Effector memory CD8-positive, alpha-beta T cell (primary cell): ENCODE results near the gene REV3L.
"Not testable (repeated sequence)": the region's sequence is repeated elsewhere in the genome, so short reads cannot be mapped to it uniquely, and the experiment has no call there.

ENCODE experiments used
- ATAC-seq: fragments of 150-1000 bp; cut with Tn5 transposase; replicated peaks from 2 replicates; pipeline ENCODE4 v1.10.0; 2021; ENCODE audit warnings: mild to moderate bottlenecking, moderate library complexity
- DNase-seq, 3 experiments: peaks; one replicate each; pipeline ENCODE4 v3.0.0; 2021
- H3K27ac Mint-ChIP-seq, 2 donors: one replicate each; pipeline ENCODE4 v1.8.0; 2022; ENCODE audit warnings: mild to moderate bottlenecking in 2 of 2, mixed read lengths in 2 of 2, moderate library complexity in 2 of 2
- H3K27me3 Mint-ChIP-seq, 2 donors: one replicate each; pipeline ENCODE4 v1.8.0; 2022; ENCODE audit warnings: mixed read lengths in 2 of 2
- H3K36me3 Mint-ChIP-seq: one replicate; pipeline ENCODE4 v1.8.0; 2022; ENCODE audit warnings: mild to moderate bottlenecking, moderate library complexity, mixed read lengths; ENCODE audit not compliant: insufficient read depth
- H3K4me1 Mint-ChIP-seq, 2 donors: one replicate each; pipeline ENCODE4 v1.8.0; 2022; ENCODE audit warnings: low read depth in 2 of 2, mixed read lengths in 2 of 2
- H3K4me3 Mint-ChIP-seq, 2 donors: one replicate each; pipeline ENCODE4 v1.8.0; 2022; ENCODE audit warnings: mild to moderate bottlenecking in 2 of 2, mixed read lengths in 2 of 2, moderate library complexity in 2 of 2
- H3K9me3 Mint-ChIP-seq, 2 donors: one replicate each; pipeline ENCODE4 v1.8.0; 2022; ENCODE audit warnings: mixed read lengths in 2 of 2

REV3L gene

GRCh38 chr6:111514531-111514930 is 31.5 kb upstream of the REV3L start:
- not testable (repeated sequence) for H3K4me3 Mint-ChIP-seq, H3K4me1 Mint-ChIP-seq, H3K36me3 Mint-ChIP-seq, ATAC-seq, H3K27me3 Mint-ChIP-seq, H3K27ac Mint-ChIP-seq, H3K9me3 Mint-ChIP-seq, DNase-seq

DNA sequence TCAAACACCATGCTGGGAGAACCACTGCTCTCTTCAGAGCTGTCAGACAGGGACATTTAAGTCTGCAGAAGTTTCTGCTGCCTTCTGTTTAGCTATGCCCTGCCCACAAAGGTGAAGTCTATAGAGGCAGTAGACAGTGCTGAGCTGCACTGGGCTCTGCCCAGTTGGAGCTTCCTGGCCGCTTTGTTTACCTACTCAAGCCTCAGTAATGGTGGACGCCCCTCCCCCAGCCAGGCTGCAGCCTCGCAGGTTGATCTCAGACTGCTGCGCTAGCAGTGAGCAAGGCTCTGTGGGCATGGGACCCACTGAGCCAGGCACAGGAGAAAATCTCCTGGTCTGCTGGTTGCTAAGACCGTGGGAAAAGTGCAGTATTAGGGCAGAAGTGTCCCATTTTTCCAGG is 24.2 kb upstream of the REV3L start:
- H3K9me3 Mint-ChIP-seq, H3K4me1 Mint-ChIP-seq, DNase-seq, ATAC-seq, H3K36me3 Mint-ChIP-seq, H3K4me3 Mint-ChIP-seq, H3K27ac Mint-ChIP-seq, H3K27me3 Mint-ChIP-seq: not testable (repeated sequence)

DNA sequence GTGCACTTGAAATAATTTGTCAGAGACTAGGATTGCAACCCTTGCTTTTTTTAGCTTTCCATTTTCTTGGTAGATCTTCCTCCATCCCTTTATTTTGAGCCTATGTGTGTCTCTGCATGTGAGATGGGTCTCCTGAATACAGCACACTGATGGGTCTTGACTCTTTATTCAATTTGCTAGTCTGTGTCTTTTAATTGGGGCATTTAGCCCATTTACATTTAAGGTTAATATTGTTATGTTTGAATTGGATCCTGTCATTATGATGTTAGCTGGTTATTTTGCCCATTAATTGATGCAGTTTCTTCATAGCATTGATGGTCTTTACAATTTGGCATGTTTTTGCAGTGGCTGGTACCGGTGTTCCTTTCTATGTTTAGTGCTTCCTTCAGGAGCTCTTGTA is 22.5 kb upstream of the REV3L start:
- H3K27me3 Mint-ChIP-seq, H3K36me3 Mint-ChIP-seq, H3K4me3 Mint-ChIP-seq, DNase-seq, H3K4me1 Mint-ChIP-seq, H3K9me3 Mint-ChIP-seq, ATAC-seq, H3K27ac Mint-ChIP-seq: not testable (repeated sequence)

- H3K9me3 Mint-ChIP-seq: no peaks in the 10 kb centered on the region
- ATAC-seq: no peak
Observed at GRCh38 chr6:111503660-111504059, 20.6 kb upstream of the REV3L start.

DNA sequence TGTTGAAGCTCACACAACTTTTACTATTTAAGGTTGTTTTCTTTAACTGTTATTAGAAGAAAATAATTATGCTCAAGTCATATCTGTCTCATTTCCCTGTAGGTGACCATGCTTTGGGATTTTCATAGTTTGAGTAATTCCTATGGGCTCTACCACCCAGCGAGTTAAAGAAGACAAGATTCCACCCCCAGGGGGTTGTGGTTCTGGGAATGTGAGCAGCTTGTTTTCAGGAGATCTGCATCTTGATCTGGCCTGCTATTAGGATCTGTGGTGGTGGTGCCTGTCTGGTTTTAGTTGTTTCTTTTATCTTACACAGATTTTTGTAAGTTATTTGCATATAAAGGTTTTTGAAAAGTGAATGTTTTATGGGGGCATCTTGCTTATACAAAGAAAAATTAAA is 20.2 kb upstream of the REV3L start:
- Mint-ChIP-seq H3K36me3 (no peaks in the 10 kb centered on the region), H3K4me3 (no peak overlapping the region), H3K4me1 (peaks cover 6% of the 10 kb centered on the region in 2 donors), H3K9me3 (no peaks in the 10 kb centered on the region), H3K27me3 (no peaks in the 10 kb centered on the region), H3K27ac (no peak overlapping the region)
- DNase-seq: no peak
- ATAC-seq: no peak

More at GRCh38 chr6:111503660-111504059, 20.6 kb upstream of the REV3L start:
- no peaks in the 10 kb centered on the region for H3K36me3 Mint-ChIP-seq
- no peaks in the 10 kb centered on the region for H3K27me3 Mint-ChIP-seq
- no peak for DNase-seq
- no peak overlapping the region for H3K4me3 Mint-ChIP-seq
- no peak overlapping the region for H3K27ac Mint-ChIP-seq
- peaks cover 6% of the 10 kb centered on the region in 2 donors for H3K4me1 Mint-ChIP-seq

- ATAC-seq (no peak), DNase-seq (no peak)
- Mint-ChIP-seq H3K36me3 (no peaks in the 10 kb centered on the region), H3K27ac (no peak overlapping the region), H3K4me3 (no peak overlapping the region), H3K9me3 (no peaks in the 10 kb centered on the region), H3K27me3 (no peaks in the 10 kb centered on the region), H3K4me1 (peaks cover 6% of the 10 kb centered on the region in 2 donors)
Observed at GRCh38 chr6:111502154-111502553, 19.1 kb upstream of the REV3L start.

GRCh38 chr6:111499269-111499793 is 16.3 kb upstream of the REV3L start:
- Mint-ChIP-seq H3K9me3 (no peaks in the 10 kb centered on the region), H3K36me3 (no peaks in the 10 kb centered on the region), H3K27ac (no peak overlapping the region), H3K4me1 (peaks cover 3% of the 10 kb centered on the region in 2 donors), H3K27me3 (no peaks in the 10 kb centered on the region), H3K4me3 (no peak overlapping the region)
- DNase-seq (no peak), ATAC-seq (no peak)

DNA sequence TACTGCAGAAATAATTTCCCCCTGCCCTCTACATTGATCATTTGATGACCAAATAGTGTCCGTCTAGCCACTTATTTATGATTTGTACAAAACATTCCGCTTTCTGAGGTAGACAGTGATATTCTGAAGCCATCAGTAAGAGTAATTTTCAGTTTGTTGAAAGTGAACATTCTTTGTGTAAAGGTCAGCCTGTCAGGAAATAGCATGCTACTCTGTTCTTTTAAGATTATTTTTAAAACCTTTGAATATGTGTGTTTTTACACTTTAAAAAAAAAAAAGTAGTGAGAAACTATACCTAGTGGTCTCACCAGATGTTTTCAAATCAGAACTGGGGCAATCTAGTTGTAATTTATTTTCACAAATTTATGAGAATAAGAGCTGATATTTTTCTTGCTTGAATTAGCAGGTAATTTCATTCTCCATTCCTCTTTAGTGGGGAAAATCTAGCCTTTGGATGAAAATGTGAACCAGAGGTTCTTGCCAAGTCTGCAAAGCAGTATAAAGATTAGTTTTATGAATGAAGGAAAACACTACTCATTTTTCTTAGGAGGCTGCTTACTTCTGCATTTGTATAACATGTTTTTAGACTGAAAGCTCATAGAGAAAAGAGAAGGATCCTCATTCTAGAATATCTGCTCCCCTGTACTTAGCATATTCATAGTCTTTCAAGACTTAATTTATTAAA is 12.1 kb upstream of the REV3L start:
- ATAC-seq: no peak
- Mint-ChIP-seq H3K27me3 (no peaks in the 10 kb centered on the region), H3K9me3 (no peaks in the 10 kb centered on the region), H3K27ac (no peak overlapping the region), H3K36me3 (no peaks in the 10 kb centered on the region), H3K4me1 (peaks cover 3% of the 10 kb centered on the region in 2 donors), H3K4me3 (no peak overlapping the region)
- no peak for DNase-seq

- no peak overlapping the region for H3K4me3 Mint-ChIP-seq
- DNase-seq: no peak
- no peak overlapping the region for H3K27ac Mint-ChIP-seq
- no peak for ATAC-seq
- no peaks in the 10 kb centered on the region for H3K27me3 Mint-ChIP-seq
- peaks cover 10 to 11% of the 10 kb centered on the region in 2 donors for H3K4me1 Mint-ChIP-seq
- H3K9me3 Mint-ChIP-seq: no peaks in the 10 kb centered on the region
- peaks cover 3% of the 10 kb centered on the region for H3K36me3 Mint-ChIP-seq
Observed at GRCh38 chr6:111492499-111492898, 9.5 kb upstream of the REV3L start.

- H3K27ac Mint-ChIP-seq: no peak overlapping the region
- DNase-seq: no peak
- H3K9me3 Mint-ChIP-seq: no peaks in the 10 kb centered on the region
- peaks cover 18 to 23% of the 10 kb centered on the region in 2 donors for H3K4me1 Mint-ChIP-seq
- ATAC-seq: no peak
- no peak overlapping the region for H3K4me3 Mint-ChIP-seq
- H3K36me3 Mint-ChIP-seq: peaks cover 3% of the 10 kb centered on the region
- H3K27me3 Mint-ChIP-seq: no peaks in the 10 kb centered on the region
Observed at GRCh38 chr6:111490067-111490466, 7.0 kb upstream of the REV3L start.

GRCh38 chr6:111487661-111488060 is 4.6 kb upstream of the REV3L start:
- no peak for DNase-seq
- peaks cover 23 to 30% of the 10 kb centered on the region in 2 donors for H3K4me1 Mint-ChIP-seq
- H3K27me3 Mint-ChIP-seq: no peaks in the 10 kb centered on the region
- peak overlapping the region; percentile 68 to 82 for H3K27ac Mint-ChIP-seq
- peak overlapping the region; percentile 6 to 59 for H3K4me3 Mint-ChIP-seq
- H3K9me3 Mint-ChIP-seq: no peaks in the 10 kb centered on the region
- peak; percentile 18 for ATAC-seq
- H3K36me3 Mint-ChIP-seq: peaks cover 18% of the 10 kb centered on the region

GRCh38 chr6:111486921-111487320 is 3.9 kb upstream of the REV3L start:
- no peak for ATAC-seq
- DNase-seq: no peak
- H3K4me3 Mint-ChIP-seq: peak overlapping the region in 1 of 2 donors; percentile 4
- H3K36me3 Mint-ChIP-seq: peaks cover 23% of the 10 kb centered on the region
- no peaks in the 10 kb centered on the region for H3K27me3 Mint-ChIP-seq
- no peaks in the 10 kb centered on the region for H3K9me3 Mint-ChIP-seq
- peak overlapping the region; percentile 68 to 82 for H3K27ac Mint-ChIP-seq
- H3K4me1 Mint-ChIP-seq: peaks cover 25 to 32% of the 10 kb centered on the region in 2 donors

GRCh38 chr6:111486475-111486874 is 3.5 kb upstream of the REV3L start:
- peak overlapping the region; percentile 68 to 82 for H3K27ac Mint-ChIP-seq
- DNase-seq (no peak), ATAC-seq (no peak)
- peaks cover 29 to 36% of the 10 kb centered on the region in 2 donors for H3K4me1 Mint-ChIP-seq
- no peaks in the 10 kb centered on the region for H3K27me3 Mint-ChIP-seq
- peaks cover 28% of the 10 kb centered on the region for H3K36me3 Mint-ChIP-seq
- peak overlapping the region; percentile 4 to 17 for H3K4me3 Mint-ChIP-seq
- H3K9me3 Mint-ChIP-seq: no peaks in the 10 kb centered on the region

- Mint-ChIP-seq H3K4me1 (peaks cover 35 to 43% of the 10 kb centered on the region in 2 donors), H3K27ac (no peak overlapping the region), H3K4me3 (peak overlapping the region; percentile 17 to 37), H3K9me3 (no peaks in the 10 kb centered on the region), H3K27me3 (no peaks in the 10 kb centered on the region), H3K36me3 (peaks cover 29% of the 10 kb centered on the region)
- DNase-seq (no peak), ATAC-seq (no peak)
Observed at GRCh38 chr6:111485342-111485741, 2.3 kb upstream of the REV3L start.
